SU-DHL-6 (cell line): ENCODE results near the gene POM121L2.

Experiments
- CTCF ChIP-seq: fragments of 200-600 bp; sonication (generic); IDR thresholded peaks from one replicate; pipeline ENCODE4 v1.5.1; 2017; ENCODE audit warnings: antibody characterized with exemption, mild to moderate bottlenecking, low read length, moderate library complexity; ENCODE audit not compliant: insufficient read depth, poor library complexity, severe bottlenecking
- EZH2phosphoT487 ChIP-seq: fragments of 200-600 bp; sonication (generic), shearing (Covaris generic); conservative IDR thresholded peaks from 2 replicates; pipeline ENCODE4 v1.6.1; 2018; ENCODE audit warnings: mild to moderate bottlenecking, antibody characterized with exemption, low read length, moderate library complexity, mixed read lengths

GRCh38 chr6:27303613-27304272, 8.3 kb downstream of the POM121L2 start:
- TF ChIP-seq EZH2phosphoT487: no peak
- no peak for TF ChIP-seq CTCF
